GM18517 (cell line): ENCODE data around the gene CHD6.
"Not testable (repeated sequence)": the region's sequence is repeated elsewhere in the genome, so short reads cannot be mapped to it uniquely, and the experiment has no call there.

Source experiments
- ATAC-seq: cut with Tn5 transposase; IDR thresholded peaks from one replicate; pipeline ENCODE4 v1.9.1; 2021; ENCODE audit warnings: mild to moderate bottlenecking, moderate library complexity; ENCODE audit not compliant: unreplicated experiment

Gene CHD6

DNA sequence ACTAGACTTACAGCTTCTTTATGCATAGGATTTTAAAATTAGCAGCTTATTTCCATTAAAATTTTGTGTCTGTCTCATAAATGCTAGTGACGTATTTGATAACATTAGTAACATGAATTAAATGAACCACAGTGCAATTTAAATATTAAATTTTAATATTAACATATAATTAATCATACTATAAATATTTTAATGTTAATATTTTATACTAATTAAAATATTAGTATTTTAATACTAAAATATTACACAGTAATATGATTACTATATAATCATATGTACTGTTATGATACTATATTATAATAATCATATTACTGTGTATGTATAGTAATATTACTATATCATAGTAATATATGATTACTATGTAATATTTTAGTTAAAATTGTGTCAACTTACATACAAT, 73.7 kb downstream of the CHD6 start:
- no peak for ATAC-seq

DNA sequence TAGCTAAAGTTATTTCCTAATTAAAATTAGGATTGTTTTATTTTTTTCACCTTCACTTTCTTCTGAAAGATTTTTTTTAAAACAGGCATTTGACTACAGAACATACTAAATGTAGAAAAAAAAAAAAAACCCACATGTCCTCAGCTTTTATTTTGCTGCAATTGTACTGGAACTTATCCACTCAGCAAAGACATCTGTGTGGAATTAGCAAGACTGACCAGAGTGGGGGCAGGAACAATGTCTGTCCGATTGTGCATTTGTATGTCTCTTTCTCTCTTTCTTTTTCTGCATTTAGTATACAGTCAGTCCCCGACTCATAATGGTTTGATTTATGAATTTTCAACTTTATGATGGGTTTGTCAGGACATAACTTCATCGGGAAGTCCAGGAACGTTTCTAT, 77.3 kb downstream of the CHD6 start:
- no peak for ATAC-seq

DNA sequence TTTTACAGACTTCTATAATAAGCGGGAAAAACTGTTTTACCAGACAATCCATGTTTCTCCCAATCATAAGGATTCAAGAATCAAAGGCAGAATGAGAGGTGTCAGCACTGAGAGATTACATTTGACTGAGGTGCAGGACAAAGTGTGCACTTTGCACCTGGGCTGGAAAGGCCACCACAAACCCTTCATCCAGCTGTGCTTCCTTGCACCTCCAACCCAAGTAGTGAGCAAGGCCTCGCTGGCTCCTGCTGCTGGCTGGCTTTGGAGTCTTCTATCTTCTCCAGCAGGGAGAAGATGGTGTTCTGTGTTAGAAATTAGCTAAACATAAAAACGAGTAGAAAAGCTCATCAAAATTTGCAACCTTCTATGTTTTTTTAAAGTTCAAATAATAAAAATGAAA, 77.7 kb downstream of the CHD6 start:
- no peak for ATAC-seq

DNA sequence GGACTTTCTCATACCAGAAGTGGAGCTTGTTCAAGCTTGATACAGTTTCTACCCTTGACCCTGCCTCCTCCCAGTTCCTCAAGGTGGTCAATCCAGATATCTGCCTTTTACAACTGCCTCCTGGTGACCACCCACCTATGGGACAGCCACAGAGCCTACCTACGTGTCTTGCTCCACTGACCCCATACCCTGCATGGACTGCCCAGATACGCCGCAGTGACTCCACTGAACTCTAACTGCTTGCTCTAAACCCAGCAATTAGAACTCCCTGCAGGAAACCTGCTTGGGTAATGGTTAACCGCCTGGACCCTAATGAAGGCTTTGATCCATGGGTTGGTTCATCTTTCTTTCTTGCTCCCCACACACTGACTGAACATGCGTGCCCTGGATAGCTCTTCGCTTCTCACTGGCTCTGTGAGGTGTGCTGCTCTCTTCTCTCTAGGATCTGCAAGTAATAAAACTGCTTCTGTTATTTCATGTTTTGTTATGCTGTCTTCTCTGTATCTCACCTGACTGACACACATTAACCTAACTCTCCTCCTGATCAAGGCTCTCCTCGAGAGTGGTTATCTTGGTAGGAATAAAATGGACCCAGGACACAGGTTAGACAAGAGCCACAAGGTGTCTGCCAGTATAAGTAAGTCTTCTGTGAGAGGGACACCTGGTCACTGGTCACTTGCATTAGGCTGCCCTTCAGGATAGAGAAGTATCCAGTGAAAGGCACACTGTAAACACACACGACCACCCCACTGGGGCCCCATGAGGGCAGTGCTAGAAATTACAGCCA, 79.2 kb downstream of the CHD6 start:
- ATAC-seq = no peak

DNA sequence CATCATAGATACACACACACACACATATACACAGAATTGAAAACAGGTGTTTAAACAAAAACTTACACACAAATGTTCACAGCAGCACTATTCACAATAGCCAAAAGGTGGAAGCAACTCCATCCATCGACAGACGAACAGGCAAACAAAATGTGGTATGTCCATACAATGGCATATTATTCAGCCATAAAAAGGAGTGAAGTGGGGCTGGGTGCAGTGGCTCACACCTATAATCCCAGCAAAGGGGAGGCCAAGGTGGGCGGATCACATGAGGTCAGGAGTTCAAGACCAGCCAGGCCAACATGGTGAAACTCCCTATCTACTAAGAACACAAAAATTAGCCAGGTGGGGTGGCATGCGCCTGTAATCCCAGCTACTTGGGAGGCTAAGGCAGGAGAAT, 80.3 kb downstream of the CHD6 start:
- no peak for ATAC-seq

DNA sequence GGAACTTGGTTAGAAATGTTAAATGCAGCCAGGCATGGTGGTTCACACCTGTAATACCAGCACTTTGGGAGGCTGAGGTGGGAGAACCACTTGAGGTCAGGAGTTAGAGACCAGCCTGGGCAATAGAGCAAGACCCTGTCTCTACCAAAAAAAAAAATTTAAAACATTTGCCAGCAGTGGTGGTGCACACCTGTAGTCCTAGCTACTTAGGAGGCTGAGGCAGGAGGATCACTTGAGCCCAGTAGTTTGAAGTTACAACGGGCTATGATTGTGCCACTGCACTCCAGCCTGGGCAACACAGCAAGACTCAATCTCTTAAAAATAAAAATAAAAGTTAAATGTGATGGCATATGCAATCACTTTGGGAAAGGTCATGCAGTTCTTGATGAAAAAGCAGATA, 82.6 kb downstream of the CHD6 start:
- ATAC-seq = not testable (repeated sequence)

DNA sequence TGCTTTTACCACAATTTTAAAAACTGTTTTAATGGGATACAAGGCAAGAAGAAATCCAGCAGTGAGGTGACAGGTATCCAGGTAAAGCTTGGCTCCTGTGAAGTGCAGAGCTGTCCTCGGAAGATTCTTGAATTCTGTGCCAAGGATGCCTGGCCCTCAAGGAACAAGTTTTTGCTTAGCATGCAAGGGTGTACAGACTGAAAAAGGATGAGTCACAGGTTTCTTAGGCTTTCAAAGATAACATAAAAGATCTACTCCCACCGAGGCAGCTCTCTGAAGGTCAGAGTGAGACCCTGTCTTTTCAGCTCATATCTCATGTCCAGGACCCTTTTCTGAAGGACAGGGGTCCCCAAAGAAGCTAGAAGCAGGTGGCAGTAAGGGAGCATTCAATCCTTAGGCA, 83.3 kb downstream of the CHD6 start:
- ATAC-seq = no peak

DNA sequence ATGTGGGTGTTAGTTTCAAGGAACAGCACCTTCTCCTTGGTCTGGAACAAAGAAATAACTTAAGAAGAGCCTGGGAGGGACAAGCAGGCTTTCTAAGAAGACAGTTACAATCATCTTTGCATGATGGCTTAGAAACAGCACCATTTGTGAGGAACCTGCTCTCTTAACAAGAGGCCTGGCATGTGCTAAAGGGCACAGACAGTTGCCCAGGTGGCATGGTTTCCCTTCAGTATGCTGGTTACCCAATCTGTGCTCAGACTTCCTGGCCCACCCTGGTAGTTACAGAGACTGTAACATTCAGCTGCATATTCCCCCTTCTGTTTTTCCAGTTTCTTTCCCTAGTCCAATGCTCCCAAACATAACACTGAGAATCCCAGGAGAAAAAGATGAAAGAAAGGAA, 84.0 kb downstream of the CHD6 start:
- ATAC-seq = no peak

DNA sequence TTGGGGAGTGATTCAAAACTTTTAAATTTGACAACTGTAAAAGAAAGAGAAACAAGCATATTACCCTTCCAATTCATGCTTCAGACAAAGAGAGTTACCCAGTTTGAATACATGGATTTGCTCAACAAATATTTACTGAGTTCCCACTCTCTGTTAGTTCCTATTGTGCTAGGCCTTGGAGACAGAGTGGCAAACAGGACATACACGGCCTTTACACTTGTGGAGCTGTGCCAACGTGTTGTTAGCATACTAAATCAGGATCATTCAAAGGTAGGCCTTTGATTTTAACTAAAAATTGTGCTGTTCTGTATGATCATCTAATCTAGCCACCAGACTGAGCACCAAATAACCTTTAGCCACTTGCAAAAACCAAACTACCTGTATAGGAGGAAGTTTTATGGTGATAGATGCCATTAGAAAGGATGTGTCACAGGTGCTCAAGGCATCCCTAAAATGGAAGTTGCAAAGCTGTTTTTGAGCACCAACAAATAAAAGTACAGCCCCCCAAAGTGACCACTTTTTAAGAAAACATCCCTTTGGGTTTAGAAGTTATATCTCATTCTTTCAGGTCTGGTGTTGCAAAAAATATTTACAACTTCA, 84.5 kb downstream of the CHD6 start:
- ATAC-seq = no peak

DNA sequence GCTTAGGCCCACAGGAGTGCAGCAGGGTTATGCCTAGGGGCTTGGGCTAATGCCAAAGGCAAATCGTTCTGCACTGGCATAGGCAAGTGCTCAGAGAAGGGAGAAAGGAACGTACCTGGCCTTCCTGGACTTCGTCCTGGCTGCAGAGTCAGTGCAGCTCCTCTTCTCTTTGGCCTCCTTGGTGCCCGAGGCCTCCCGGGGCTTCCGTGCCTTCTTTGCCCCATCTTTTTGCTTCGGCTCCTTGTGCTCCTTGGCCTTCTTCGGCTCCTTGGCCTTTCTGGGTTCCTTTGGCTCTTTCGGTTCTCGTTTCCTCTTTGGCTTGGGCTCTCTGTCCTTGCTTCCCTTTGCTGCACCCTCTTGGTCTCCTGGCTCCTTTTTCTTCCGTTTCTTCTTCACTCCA, 85.2 kb downstream of the CHD6 start:
- ATAC-seq = no peak

DNA sequence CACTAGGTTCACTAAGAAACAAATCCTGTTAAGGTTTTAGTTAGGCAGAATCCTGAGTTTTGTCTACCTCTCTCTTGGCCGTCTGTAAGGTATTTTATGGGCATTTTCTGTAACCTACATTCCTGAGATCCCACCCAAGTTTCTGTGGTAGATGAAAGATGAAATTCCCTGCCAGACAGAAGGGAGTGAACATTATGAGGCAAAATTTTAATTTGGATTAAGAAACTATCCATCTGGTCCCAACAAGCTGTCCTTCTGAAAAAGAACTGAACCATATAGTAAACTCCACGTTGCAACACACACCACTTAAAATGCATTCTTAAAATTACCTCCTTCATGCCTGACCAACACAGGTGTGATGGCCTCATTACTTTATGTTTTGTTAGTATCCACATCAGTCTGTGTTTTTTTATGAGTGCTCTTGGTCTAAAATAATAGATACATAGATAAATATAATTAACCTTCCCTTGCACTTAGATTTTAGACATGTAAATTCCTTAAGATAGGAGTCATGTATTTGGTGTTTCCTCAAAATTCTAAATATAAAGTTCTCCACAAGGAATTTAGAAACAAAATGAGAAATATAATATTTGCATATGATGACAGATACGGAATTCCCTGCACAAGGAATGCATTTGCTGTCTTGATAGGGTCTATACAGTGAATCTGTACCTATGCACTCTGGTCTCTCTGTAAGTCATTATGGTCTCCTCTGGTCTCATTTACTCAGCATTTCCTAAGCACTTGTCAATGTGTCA, 86.5 kb downstream of the CHD6 start:
- ATAC-seq = no peak

DNA sequence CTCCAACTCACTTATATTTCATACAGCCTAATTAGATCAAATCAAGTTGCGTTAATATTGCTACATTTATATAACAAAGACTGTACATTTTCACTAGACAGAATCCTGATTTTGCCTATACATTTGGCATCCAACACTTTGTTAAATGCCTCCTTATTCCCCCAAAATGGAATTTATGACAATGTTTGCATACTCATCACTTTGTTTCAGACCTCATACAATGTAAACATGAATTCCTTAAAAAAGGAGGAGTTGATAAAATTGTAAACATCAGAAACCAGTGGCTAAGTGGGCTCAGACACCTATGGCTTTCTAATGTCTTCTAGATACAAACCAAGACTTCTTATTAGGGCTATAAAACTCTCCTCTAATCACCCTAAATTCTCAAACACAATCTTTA, 87.3 kb downstream of the CHD6 start:
- no peak for ATAC-seq

DNA sequence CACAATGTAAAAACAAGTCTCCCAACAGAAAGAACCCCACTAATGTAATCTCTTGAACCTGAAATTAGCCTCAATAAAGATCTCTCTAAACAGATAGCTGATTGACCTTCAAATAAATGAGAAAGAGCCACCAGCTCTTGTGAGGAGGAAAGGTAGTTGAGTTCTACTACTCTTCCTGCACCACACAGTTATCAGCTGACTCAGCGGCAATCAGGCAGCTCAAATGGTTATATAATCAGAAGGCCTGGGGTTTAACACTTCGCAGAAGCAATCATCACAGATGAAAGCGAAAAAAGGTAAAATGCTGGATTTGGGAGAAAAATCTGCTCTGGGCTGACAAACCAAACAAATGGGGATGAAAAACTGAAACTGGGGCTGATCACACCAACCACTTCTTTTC, 91.8 kb downstream of the CHD6 start:
- no peak for ATAC-seq

DNA sequence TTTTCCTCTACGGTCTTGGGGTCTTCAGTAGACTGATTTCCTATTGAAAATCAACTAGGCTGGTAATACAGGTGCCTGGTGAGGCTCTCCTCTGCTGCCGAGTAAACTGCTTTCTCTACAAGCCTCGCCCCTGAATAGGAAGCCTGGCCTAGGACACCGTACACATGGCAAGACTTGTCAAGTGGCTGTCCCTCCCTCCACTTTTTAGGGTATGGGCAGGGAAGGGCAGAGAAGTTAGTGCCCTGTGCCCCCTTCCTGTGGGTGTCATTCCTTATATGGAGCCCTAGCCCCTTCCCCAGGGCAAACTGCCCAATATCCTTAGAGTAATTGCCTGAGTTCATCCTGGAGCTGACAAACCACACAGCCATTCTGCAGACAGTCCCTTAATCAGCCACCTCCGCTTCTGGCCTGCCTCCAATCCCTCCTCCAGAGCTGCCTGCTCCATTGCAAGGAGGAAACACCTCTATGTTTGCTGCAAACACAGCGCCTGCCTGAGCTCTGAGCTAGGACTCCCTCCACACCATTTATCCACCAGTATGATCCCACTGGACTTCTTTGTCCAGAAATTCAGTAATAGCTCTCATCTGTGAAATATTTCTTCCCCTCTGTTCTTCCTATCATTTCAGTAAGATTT, 93.1 kb downstream of the CHD6 start:
- ATAC-seq = no peak

DNA sequence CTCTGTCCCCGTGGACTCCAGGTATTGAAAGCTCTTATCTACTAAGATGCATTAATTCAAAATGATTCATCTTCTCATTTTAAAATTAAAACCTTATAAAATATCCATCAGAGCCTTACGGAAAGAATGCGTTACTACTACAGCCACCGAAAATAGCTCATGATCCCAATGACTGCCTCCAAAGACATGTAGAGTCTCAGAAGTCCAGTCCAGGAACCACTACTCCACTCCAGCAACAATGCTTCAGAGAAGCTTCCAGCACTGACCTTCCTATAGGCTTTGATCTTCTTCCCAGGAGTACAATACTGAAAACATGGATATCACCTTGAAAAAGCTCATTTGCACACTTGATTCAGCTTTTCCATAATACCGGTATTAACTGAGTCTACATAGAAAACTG, 94.3 kb downstream of the CHD6 start:
- no peak for ATAC-seq

DNA sequence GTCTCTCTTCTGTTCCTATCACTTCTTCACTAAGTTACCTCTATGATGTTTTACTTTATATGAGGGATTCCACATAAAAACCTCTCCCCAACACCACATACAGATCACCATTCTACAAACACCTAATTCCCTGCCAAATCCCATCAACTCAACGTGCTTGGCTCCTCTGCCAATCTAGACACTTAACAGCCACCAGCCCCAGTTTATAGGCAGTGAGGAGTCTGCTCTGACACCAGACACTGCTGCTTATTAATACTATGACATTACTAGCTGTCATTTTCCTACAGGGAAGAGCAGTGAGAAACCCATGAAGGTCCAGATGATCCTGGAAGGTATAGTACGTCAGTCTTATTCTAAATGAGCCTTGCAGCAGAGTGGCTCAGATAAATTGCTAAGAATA, 104.3 kb downstream of the CHD6 start:
- ATAC-seq = no peak

DNA sequence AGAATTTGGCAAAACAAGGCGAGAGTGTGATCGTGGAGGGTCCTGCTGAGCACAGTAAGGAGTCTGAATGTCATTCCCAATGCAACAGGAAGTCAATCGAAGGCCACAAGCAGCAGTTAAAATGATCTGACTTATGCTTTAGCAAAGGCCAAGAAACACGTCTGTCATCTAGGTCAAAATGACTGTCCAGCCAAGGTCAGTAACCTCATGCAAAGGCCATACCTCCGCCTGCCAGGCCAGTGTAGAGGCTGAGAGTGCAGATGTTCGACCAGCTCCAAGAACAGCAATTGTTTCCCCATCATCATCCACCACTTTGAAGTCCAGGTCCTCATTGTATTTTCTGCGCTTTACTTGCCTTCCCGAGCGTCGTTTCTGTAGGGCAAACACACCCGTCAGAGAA, 105.6 kb downstream of the CHD6 start:
- no peak for ATAC-seq

DNA sequence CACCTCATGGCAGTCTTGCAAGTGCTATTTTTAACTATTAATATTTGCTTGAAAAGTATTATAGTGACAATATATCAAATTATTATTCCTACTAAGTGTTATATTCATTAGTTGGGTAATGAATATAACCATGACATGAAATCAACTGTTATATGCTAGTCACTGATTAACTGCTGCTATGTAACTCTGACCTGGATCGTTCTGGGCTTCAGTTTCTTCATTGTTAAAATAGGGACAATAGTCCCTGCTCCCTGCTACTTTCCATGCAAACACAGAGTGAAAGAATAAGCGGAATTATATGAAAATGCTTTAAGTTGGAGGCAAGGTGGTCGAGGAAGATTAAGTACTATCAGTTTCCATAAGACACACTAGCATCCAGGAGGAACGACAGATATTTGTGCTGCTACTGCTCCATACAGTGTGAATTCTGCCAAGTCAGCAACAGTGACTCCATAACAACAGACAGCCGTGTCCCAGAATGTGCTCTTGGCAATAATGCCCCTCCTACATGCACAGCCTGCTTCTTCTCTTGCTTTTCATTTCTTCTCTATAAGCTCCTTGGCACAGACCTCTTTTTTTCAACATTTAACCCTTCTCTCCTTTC, 107.2 kb downstream of the CHD6 start:
- no peak for ATAC-seq

DNA sequence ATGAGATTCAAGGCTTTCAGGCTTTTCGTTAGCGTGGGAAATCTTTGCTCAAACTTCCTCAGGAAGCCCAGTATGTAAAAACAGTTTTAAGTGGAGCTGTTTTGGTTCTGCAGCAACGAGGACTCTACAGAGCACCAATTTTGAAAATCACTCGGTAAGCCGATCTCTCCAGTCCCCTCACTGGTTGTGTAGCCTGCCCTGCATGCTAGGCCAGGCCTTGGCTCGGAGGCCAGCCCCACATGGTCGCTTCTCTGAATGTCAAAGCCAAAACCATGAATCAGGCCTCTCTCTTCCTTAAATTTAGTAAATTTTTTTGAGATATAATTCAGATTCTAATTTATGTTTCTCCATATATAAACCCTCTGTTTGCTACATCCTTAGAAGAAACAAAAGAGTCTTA, 108.0 kb downstream of the CHD6 start:
- ATAC-seq = no peak

DNA sequence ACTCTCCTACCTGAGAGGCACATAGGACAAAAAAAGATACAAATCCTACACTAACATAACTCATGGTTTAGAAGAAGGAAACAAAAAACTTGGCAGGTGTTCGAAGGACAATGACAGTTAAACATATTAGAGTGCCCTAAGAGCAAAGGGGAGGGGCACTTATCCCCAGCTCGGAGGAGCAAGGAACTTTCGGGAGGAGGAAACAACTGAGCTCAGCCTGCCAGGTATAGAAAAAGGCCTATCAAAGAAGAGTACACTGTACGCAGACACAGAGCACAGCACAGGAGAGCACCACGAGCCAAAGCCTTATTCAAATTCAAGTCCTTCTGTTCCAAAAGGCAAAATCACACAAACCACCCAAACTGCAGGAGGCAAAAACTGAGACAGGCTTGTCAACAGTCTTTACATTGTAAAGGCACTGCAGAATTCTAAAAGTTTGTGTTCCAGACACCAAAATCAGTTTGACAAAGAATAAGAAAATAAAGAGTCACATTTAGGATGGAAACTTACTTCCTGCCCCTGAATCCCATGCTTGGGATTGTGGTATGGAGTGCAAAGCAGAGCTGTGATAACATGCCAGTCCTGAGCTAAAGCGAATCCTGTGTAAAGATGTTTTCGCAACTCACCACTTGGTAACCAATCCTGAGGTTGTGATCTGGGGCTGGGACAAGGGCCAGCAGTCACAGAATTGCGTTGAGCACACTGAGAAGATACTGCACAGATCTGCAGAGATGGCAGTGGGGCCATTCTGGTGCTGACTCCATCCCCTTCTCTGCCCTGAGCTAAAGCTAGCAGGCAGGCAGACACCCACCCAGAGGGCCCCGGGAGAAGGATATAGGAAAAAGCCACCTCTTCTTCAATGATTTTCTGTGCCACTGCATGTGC, 108.6 kb downstream of the CHD6 start:
- ATAC-seq = no peak
